GM21528 (cell line): ENCODE results near the gene NSF.
"Not testable (repeated sequence)": the region's sequence is repeated elsewhere in the genome, so short reads cannot be mapped to it uniquely, and the experiment has no call there.

ENCODE experiments used
- ATAC-seq: cut with Tn5 transposase; IDR thresholded peaks from one replicate; pipeline ENCODE4 v1.9.1; 2021; ENCODE audit warnings: mild to moderate bottlenecking, moderate library complexity; ENCODE audit not compliant: unreplicated experiment, low FRiP score

NSF gene

DNA sequence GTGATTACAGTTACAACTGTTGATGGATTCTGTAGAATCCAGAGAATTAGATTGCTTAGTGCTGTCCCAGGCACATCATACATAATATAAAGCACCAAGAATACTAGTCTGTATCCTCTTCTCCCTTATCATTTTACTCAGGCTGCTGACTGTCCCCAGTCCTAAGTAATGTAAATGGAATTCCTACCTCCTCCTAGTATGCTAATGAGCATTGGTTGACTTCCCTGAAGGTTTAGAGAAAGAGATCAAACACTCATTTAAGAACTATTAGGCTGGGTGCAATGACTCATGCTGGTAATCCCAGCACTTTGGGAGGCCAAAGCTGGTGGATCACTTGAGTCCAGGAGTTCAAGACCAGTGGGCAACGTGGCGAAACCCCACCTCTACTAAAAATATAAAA is 37.0 kb downstream of the NSF start:
- ATAC-seq, result not testable (repeated sequence)

DNA sequence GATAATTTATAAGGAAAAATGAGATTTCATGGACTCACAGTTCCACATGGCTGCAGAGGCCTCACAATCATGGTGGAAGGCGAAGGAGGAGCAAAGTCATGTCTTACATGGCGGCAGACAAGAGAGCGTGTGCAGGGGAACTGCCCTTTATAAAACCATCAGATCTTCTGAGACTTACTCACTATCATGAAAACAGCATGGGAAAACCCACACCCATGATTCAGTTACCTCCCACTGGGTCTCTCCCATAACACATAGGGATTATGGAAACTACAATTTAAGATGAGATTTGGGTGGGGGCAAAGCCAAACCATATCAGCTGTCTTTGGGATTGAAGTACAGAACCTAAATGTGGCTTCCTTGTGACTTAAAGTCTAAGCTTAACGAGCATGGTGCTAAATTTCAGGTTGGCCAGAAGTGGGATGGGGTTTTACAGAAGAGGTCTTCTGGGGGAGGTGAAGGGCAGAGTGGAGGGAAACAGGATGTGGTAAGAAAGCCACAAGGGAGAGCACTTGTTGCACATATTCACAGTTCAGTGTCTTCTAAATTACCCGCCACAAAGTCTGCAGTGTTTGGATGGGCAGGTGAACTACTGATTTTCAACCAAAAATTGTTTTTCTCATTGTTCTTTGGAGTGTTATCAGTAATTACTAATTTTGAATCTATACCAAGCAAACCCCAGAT is 38.4 kb downstream of the NSF start:
- ATAC-seq, result not testable (repeated sequence)

- not testable (repeated sequence) for ATAC-seq
Measured at GRCh38 chr17:46632146-46632545, 41.7 kb downstream of the NSF start.

DNA sequence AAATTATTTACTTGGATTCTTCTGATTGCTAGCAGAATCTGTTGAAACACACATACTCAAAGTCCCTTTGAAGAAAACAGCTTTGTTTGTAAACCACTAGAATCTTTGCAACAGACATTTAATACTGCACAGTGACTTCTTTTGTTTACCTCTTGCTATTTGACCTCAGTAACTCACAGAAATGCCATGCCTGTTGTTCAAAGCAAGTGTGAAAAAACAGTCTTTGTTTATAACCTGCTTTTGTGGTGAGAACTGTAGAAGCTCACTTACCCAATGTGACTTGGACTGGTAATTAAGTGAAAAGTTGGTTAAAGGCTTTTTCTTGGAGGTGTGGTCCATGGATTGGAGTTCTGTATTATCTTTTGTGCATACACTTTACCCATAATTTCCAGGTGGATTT is 44.4 kb downstream of the NSF start:
- not testable (repeated sequence) for ATAC-seq

DNA sequence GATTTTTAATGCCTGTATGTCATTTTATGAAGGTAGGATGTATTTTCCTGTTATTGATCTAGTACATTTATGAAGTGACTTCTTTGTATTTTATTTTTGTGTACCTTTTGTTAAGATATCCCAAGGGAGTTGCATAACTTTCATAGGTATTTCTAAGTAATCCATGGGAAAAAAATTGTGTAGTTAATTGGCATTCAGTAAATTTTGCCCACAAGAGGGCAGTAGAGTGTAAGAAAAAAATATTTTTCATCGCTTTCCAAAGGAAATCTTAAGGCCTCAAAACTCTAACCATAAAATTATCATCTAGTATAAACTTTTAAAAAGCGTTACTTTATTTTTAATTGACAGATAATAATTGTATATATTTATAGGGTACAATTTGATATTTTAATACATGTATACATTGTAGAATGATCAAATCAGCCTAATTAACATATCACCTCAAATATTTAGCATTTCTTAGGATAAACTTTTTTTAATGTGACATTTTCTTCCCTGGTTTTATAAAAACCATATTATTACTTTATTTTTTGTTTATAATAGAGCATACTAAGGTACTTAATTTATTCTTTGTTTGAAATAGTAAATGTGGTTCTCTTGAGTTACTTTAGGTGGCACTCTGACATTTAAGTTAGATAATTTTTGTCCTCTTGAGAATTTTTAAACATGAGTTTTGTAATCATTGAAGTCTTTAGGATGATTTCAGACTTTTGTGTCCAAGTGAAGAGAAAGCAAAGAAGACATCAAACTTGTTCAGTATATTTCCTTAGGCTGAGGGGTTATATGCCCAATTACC is 51.6 kb downstream of the NSF start:
- not testable (repeated sequence) for ATAC-seq

DNA sequence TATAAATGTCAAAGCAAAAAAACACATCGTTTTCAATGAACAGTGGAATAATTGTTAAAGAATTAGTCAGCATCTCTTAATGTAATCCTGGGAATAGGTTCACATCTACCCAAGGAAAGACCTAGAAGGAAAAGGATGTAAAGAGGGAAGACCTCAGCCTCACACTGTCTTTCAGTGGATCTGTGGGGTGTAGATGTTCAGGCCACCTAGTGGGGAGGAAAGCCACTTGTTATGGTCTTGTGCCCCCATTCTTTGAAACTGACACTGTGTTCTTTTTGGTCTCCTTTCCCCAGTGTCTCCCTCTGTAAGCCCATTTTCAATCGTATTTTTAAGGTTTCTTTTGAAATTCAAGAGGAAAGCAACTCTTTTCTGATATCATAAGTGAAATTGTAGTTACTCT is 56.8 kb downstream of the NSF start:
- not testable (repeated sequence) for ATAC-seq

DNA sequence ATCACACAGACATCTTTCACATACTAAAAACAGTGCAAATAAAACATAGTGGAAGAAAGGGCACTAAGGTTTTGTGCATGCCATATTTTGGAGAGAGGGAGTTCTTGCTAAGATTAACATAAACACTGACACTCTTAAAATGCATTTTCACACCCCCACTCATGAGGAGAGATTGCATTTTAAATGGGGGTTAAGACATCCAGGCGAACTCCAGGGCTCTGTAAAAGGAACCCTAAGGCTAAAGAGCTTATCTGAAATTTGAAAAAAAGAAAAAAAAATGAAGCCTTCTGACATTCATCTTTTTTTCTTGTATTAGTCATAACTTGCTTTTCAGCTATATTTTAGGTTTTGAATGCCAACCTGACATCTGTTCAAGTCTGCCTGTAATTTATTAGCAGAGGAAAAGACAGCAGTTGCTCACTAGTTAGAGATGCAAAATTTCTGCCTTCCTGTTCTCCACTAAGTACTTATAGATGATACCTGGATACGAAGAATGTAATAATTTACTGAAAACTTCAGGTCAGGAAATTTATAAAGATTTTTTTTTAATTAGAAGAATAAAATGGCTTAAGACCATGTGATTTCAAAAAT is 57.3 kb downstream of the NSF start:
- ATAC-seq, result not testable (repeated sequence)

- not testable (repeated sequence) for ATAC-seq
Measured at GRCh38 chr17:46649246-46649645, 58.8 kb downstream of the NSF start.

- ATAC-seq, result not testable (repeated sequence)
Measured at GRCh38 chr17:46652024-46652643, 61.7 kb downstream of the NSF start.

- not testable (repeated sequence) for ATAC-seq
Measured at GRCh38 chr17:46658235-46658634, 67.8 kb downstream of the NSF start.

DNA sequence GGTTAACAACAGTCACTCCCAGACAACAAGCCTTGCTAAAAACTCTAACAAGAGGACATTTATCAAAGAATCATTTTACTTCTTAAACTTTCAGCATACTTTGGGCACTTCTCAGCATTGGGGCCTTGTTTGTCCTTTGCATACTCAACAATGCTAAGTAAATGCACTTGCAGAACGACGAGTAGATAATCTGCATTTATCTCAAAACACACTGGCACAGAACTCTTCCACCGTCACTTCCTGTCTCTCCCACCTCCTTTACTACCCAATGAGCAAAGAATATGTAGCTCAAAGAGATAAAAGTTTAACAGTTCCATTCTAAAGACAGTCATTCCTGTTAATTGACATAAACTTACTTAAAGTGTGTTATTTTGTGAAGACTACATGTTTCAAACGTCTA is 69.2 kb downstream of the NSF start:
- ATAC-seq, result not testable (repeated sequence)

GRCh38 chr17:46663123-46663522 is 72.7 kb downstream of the NSF start:
- not testable (repeated sequence) for ATAC-seq

DNA sequence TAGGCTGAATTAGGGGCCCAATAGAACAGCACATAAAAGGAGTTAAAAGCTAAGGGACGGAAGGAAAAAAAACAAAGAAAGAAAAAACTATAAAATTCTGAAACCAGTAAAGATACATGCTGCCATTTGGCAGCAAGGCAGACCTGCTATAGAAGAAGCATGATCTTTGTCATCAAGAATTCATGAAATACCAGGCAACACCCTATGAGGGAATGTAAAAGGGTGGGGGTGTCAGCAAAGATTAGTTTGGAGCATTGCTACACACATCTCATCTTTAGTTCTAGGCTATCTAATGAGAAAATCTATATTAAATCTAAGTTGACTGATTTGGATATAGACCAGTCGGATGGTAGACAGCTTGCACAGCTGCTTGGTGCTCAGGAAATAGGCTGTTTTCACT is 73.1 kb downstream of the NSF start:
- not testable (repeated sequence) for ATAC-seq

DNA sequence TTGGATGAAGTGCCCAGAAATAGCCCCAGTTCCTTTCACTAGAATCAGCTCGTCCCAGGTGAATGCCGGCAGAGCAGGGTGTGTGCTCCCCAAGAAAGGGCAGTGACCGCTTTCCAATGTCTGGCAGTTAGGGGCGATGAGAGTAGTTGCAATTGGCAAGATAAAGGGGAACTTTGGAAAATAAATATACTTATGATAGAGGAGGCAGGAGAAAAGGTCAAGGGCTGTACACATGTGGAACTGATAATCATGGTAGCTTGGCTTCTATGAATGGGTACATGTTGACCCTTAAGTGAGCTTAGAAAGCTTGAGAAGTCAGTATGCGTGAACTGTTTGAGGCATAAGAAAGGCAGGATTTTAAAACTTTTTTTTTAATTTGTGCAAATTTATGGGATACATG is 75.5 kb downstream of the NSF start:
- not testable (repeated sequence) for ATAC-seq

DNA sequence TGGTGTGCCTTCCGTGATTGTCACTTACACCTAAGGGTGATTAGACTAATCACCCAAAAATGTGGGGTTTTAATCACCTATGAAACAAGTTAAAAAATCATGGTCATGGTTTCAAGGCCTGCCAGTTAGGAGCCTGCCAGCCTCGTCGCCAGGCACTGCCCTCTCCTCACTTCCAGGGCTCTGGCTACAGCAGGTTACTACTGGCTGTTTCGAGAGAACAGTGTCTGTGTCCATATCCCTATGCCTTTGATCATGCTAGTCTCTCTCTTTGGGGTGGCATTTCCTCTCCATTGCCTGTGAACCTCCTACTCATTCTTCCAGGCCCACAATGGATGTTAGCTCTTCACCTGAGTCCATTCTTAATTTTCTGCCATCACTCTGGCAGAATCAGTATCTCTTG is 80.3 kb downstream of the NSF start:
- ATAC-seq, result not testable (repeated sequence)

GRCh38 chr17:46672777-46673176 is 82.3 kb downstream of the NSF start:
- not testable (repeated sequence) for ATAC-seq

DNA sequence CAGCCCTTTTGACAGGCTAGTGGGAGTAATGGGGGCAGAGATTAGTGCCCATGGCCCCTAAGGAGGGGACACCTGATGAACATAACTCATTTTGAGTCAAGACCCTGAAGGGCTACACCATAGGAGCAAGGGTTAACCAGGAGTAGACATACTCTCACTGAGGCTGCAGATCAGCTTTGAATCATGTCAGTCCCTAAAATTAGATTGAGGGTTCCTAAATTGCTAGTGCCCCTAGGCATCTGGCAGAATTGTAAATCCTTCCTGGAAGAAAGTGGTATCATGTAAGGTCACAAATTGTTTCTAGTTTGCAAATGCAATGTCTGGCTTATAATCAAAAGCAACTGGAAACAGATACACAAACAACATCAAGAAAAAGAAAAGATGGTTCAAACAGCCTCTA is 87.3 kb downstream of the NSF start:
- ATAC-seq, result not testable (repeated sequence)

GRCh38 chr17:46683653-46684052 is 93.2 kb downstream of the NSF start:
- ATAC-seq, result not testable (repeated sequence)

GRCh38 chr17:46685284-46685683 is 94.8 kb downstream of the NSF start:
- not testable (repeated sequence) for ATAC-seq

DNA sequence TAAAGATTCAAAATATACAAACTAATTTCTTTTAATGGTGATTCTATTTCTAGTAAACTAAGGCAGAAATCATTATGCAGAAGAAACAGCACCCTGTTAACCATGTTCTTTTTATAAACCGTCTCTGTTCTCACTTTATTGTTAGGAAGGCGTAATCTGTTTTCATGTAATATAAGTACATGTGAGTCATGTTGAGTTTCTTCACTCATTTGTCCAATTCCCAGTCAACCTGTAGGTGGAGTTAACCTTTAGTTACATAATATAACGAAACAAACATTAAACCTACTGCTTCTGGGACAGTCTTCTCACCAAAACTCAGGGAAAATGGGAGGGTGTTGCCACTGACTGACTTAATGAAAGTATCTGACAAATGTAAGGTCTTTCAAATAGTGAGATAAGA is 101.7 kb downstream of the NSF start:
- ATAC-seq, result not testable (repeated sequence)

- ATAC-seq, result not testable (repeated sequence)
Measured at GRCh38 chr17:46693283-46693682, 102.8 kb downstream of the NSF start.
